DOHH2 (cell line): ENCODE results near the gene DTYMK.

ENCODE experiments used
- EZH2phosphoT487 ChIP-seq: fragments of 200-600 bp; sonication (generic); IDR thresholded peaks from 2 replicates; pipeline ENCODE4 v1.6.1; 2017; ENCODE audit warnings: borderline replicate concordance, mild to moderate bottlenecking, antibody characterized with exemption, low read length, moderate library complexity, mixed read lengths
- TF ChIP-seq, protein P1 (sequence below): fragments of 200-600 bp; sonication (generic); IDR thresholded peaks from one replicate; pipeline ENCODE4 v1.5.1; 2014; ENCODE audit warnings: antibody characterized with exemption, mild to moderate bottlenecking, low read depth, low read length; ENCODE audit not compliant: poor library complexity, severe bottlenecking

DNA sequence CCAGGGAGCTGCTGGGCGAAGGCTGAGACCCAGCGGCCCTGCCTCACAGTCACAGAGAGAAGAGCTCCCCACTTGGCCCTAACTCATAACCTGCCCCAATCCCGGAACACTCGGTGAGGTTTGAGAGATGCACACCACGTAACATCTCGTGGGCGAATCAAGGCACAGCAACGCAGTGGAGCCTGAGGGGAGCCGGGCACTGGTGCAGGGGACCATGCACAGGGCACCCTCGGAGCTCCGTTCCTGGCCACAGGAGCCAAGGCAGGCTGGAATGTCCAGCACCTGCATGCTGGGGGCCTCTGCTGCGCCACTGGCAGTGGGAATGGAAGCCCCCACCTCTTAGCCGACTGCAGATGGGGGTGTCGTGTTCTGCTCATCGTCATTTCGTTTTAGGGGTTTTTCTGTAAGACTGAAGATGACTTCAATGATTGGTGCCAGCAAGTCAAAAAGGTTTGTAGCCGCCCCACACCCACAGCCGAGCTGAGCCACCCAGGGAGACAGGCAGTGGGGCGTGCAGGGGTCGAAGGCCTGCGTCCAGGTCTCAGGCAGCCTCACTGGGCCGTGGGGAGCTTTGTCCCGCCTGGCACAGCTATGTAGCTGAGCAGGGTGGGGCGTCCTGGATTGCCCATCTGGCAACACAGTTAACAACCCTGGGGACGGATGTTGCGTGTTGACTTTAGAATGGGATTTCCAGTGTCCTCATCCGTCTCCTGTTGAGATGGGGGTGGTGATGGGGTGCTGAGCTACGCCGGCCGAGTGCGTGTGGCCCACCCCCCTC is 16.1 kb downstream of the DTYMK start:
- TF ChIP-seq, protein P1, sequence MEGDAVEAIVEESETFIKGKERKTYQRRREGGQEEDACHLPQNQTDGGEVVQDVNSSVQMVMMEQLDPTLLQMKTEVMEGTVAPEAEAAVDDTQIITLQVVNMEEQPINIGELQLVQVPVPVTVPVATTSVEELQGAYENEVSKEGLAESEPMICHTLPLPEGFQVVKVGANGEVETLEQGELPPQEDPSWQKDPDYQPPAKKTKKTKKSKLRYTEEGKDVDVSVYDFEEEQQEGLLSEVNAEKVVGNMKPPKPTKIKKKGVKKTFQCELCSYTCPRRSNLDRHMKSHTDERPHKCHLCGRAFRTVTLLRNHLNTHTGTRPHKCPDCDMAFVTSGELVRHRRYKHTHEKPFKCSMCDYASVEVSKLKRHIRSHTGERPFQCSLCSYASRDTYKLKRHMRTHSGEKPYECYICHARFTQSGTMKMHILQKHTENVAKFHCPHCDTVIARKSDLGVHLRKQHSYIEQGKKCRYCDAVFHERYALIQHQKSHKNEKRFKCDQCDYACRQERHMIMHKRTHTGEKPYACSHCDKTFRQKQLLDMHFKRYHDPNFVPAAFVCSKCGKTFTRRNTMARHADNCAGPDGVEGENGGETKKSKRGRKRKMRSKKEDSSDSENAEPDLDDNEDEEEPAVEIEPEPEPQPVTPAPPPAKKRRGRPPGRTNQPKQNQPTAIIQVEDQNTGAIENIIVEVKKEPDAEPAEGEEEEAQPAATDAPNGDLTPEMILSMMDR = no peak
- no peak for TF ChIP-seq EZH2phosphoT487
